Stimulated activated naive B cell treated with anti-CD40 and anti-IgM and Interleukin-4, amounts not matched to agents 10 μg/mL and 1 μg/mL and 100 μg/mL, for 72 hours (primary cell): ENCODE results near the gene MROH8.
"Not testable (repeated sequence)": the region's sequence is repeated elsewhere in the genome, so short reads cannot be mapped to it uniquely, and the experiment has no call there.

Experiments used
- ATAC-seq, 2 donors: fragments of 150-1000 bp; cut with Tn5 transposase; replicated peaks; 2 replicates each; pipeline ENCODE4 v1.10.0; 2021; ENCODE audit warnings: moderate library complexity in 1 of 2
- DNase-seq: peaks from one replicate; pipeline ENCODE4 v3.0.0; 2021
- H3K27ac Mint-ChIP-seq: one replicate; pipeline ENCODE4 v1.8.0; 2022; ENCODE audit warnings: mild to moderate bottlenecking, mixed read lengths
- H3K27me3 Mint-ChIP-seq, 2 donors: one replicate each; pipeline ENCODE4 v1.8.0; 2022; ENCODE audit warnings: mixed read lengths in 2 of 2
- H3K36me3 Mint-ChIP-seq, 2 donors: one replicate each; pipeline ENCODE4 v1.8.0; 2022; ENCODE audit warnings: mixed read lengths in 2 of 2, mild to moderate bottlenecking in 1 of 2
- H3K4me1 Mint-ChIP-seq, 2 donors: one replicate each; pipeline ENCODE4 v1.8.0; 2022; ENCODE audit warnings: mixed read lengths in 2 of 2, mild to moderate bottlenecking in 1 of 2
- H3K4me3 Mint-ChIP-seq, 2 donors: one replicate each; pipeline ENCODE4 v1.8.0; 2022; ENCODE audit warnings: mild to moderate bottlenecking in 2 of 2, mixed read lengths in 2 of 2, moderate library complexity in 1 of 2
- H3K9me3 Mint-ChIP-seq, 2 donors: one replicate each; pipeline ENCODE4 v1.8.0; 2022; ENCODE audit warnings: mixed read lengths in 2 of 2, mild to moderate bottlenecking in 1 of 2

Gene MROH8

GRCh38 chr20:37155987-37156386 lies 23.4 kb downstream of the MROH8 start:
- no peak overlapping the region for H3K4me3 Mint-ChIP-seq
- H3K27me3 Mint-ChIP-seq = no peaks in the 10 kb centered on the region
- H3K9me3 Mint-ChIP-seq = no peaks in the 10 kb centered on the region
- H3K4me1 Mint-ChIP-seq = no peaks in the 10 kb centered on the region
- H3K27ac Mint-ChIP-seq = no peak overlapping the region
- ATAC-seq (no peak), DNase-seq (no peak)
- peaks cover 5 to 7% of the 10 kb centered on the region in 2 donors for H3K36me3 Mint-ChIP-seq

- Mint-ChIP-seq H3K36me3 (peaks cover 7 to 10% of the 10 kb centered on the region in 2 donors), H3K27me3 (no peaks in the 10 kb centered on the region), H3K4me3 (no peak overlapping the region), H3K4me1 (no peaks in the 10 kb centered on the region), H3K9me3 (no peaks in the 10 kb centered on the region), H3K27ac (no peak overlapping the region)
- ATAC-seq (no peak), DNase-seq (no peak)
These were observed 24.6 kb downstream of the MROH8 start for GRCh38 chr20:37154684-37155298.

- no peak for ATAC-seq
- Mint-ChIP-seq H3K4me1 (no peaks in the 10 kb centered on the region), H3K36me3 (peaks cover 7 to 10% of the 10 kb centered on the region in 2 donors), H3K27me3 (no peaks in the 10 kb centered on the region), H3K9me3 (no peaks in the 10 kb centered on the region), H3K27ac (no peak overlapping the region), H3K4me3 (no peak overlapping the region)
- no peak for DNase-seq
These were observed 27.1 kb downstream of the MROH8 start for GRCh38 chr20:37152284-37152683.

GRCh38 chr20:37151529-37151928 lies 27.8 kb downstream of the MROH8 start:
- Mint-ChIP-seq H3K4me3 (no peak overlapping the region), H3K9me3 (no peaks in the 10 kb centered on the region), H3K27me3 (no peaks in the 10 kb centered on the region), H3K27ac (no peak overlapping the region), H3K36me3 (peaks cover 7 to 10% of the 10 kb centered on the region in 2 donors), H3K4me1 (no peaks in the 10 kb centered on the region)
- no peak for DNase-seq
- ATAC-seq = no peak

GRCh38 chr20:37150864-37151263 lies 28.5 kb downstream of the MROH8 start:
- H3K4me1 Mint-ChIP-seq, H3K9me3 Mint-ChIP-seq, H3K36me3 Mint-ChIP-seq, H3K27ac Mint-ChIP-seq, H3K4me3 Mint-ChIP-seq, ATAC-seq, DNase-seq, H3K27me3 Mint-ChIP-seq: not testable (repeated sequence)

GRCh38 chr20:37147250-37147649 lies 32.1 kb downstream of the MROH8 start:
- H3K27me3 Mint-ChIP-seq = no peaks in the 10 kb centered on the region
- H3K27ac Mint-ChIP-seq = no peak overlapping the region
- no peaks in the 10 kb centered on the region for H3K4me1 Mint-ChIP-seq
- DNase-seq = no peak
- H3K9me3 Mint-ChIP-seq = no peaks in the 10 kb centered on the region
- no peak overlapping the region for H3K4me3 Mint-ChIP-seq
- H3K36me3 Mint-ChIP-seq = peaks cover 0 to 9% of the 10 kb centered on the region in 2 donors
- no peak for ATAC-seq

GRCh38 chr20:37144856-37145404 lies 34.4 kb downstream of the MROH8 start:
- Mint-ChIP-seq H3K27me3 (no peaks in the 10 kb centered on the region), H3K36me3 (peaks cover 0 to 3% of the 10 kb centered on the region in 2 donors), H3K9me3 (no peaks in the 10 kb centered on the region), H3K4me3 (no peak overlapping the region), H3K4me1 (no peaks in the 10 kb centered on the region), H3K27ac (no peak overlapping the region)
- DNase-seq = no peak
- ATAC-seq = no peak

- no peak overlapping the region for H3K4me3 Mint-ChIP-seq
- H3K9me3 Mint-ChIP-seq = no peaks in the 10 kb centered on the region
- no peak for ATAC-seq
- DNase-seq = no peak
- no peaks in the 10 kb centered on the region for H3K27me3 Mint-ChIP-seq
- H3K4me1 Mint-ChIP-seq = no peaks in the 10 kb centered on the region
- H3K27ac Mint-ChIP-seq = no peak overlapping the region
- H3K36me3 Mint-ChIP-seq = peaks cover 0 to 3% of the 10 kb centered on the region in 2 donors
These were observed 36.6 kb downstream of the MROH8 start for GRCh38 chr20:37142708-37143107.

- no peak overlapping the region for H3K27ac Mint-ChIP-seq
- ATAC-seq = no peak
- no peak overlapping the region for H3K4me3 Mint-ChIP-seq
These were observed 41.8 kb downstream of the MROH8 start for GRCh38 chr20:37137547-37137946.

GRCh38 chr20:37133952-37134351 lies 45.4 kb downstream of the MROH8 start:
- no peaks in the 10 kb centered on the region for H3K9me3 Mint-ChIP-seq
- DNase-seq (no peak), ATAC-seq (no peak)
- H3K27me3 Mint-ChIP-seq = no peaks in the 10 kb centered on the region
- H3K4me3 Mint-ChIP-seq = no peak overlapping the region
- no peaks in the 10 kb centered on the region for H3K36me3 Mint-ChIP-seq
- no peak overlapping the region for H3K27ac Mint-ChIP-seq
- no peaks in the 10 kb centered on the region for H3K4me1 Mint-ChIP-seq

More at GRCh38 chr20:37137547-37137946, 41.8 kb downstream of the MROH8 start:
- no peaks in the 10 kb centered on the region for H3K4me1 Mint-ChIP-seq
- no peaks in the 10 kb centered on the region for H3K27me3 Mint-ChIP-seq
- H3K9me3 Mint-ChIP-seq = no peaks in the 10 kb centered on the region
- no peak for DNase-seq
- H3K36me3 Mint-ChIP-seq = peaks cover 0 to under 1% of the 10 kb centered on the region in 2 donors

- no peak overlapping the region for H3K27ac Mint-ChIP-seq
- H3K27me3 Mint-ChIP-seq = no peaks in the 10 kb centered on the region
- no peaks in the 10 kb centered on the region for H3K4me1 Mint-ChIP-seq
- H3K4me3 Mint-ChIP-seq = no peak overlapping the region
- DNase-seq (no peak), ATAC-seq (no peak)
- H3K36me3 Mint-ChIP-seq = no peaks in the 10 kb centered on the region
- no peaks in the 10 kb centered on the region for H3K9me3 Mint-ChIP-seq
These were observed 47.9 kb downstream of the MROH8 start for GRCh38 chr20:37131486-37131885.

- no peak overlapping the region for H3K27ac Mint-ChIP-seq
- DNase-seq (no peak), ATAC-seq (no peak)
- H3K36me3 Mint-ChIP-seq = no peaks in the 10 kb centered on the region
- no peaks in the 10 kb centered on the region for H3K9me3 Mint-ChIP-seq
- no peaks in the 10 kb centered on the region for H3K4me1 Mint-ChIP-seq
- no peak overlapping the region for H3K4me3 Mint-ChIP-seq
- H3K27me3 Mint-ChIP-seq = no peaks in the 10 kb centered on the region
These were observed 50.5 kb downstream of the MROH8 start for GRCh38 chr20:37128803-37129202.

GRCh38 chr20:37126290-37126689 lies 53.1 kb downstream of the MROH8 start:
- H3K4me3 Mint-ChIP-seq, H3K4me1 Mint-ChIP-seq, H3K27me3 Mint-ChIP-seq, H3K27ac Mint-ChIP-seq, H3K9me3 Mint-ChIP-seq, DNase-seq, H3K36me3 Mint-ChIP-seq, ATAC-seq: not testable (repeated sequence)

- Mint-ChIP-seq H3K4me3 (no peak overlapping the region), H3K27ac (no peak overlapping the region), H3K9me3 (no peaks in the 10 kb centered on the region), H3K27me3 (no peaks in the 10 kb centered on the region), H3K4me1 (no peaks in the 10 kb centered on the region), H3K36me3 (no peaks in the 10 kb centered on the region)
- no peak for ATAC-seq
- no peak for DNase-seq
These were observed 55.9 kb downstream of the MROH8 start for GRCh38 chr20:37123441-37123840.

- H3K27ac Mint-ChIP-seq = no peak overlapping the region
- no peak overlapping the region for H3K4me3 Mint-ChIP-seq
- ATAC-seq (no peak), DNase-seq (no peak)
- H3K9me3 Mint-ChIP-seq = no peaks in the 10 kb centered on the region
- H3K27me3 Mint-ChIP-seq = no peaks in the 10 kb centered on the region
- no peaks in the 10 kb centered on the region for H3K4me1 Mint-ChIP-seq
- H3K36me3 Mint-ChIP-seq = no peaks in the 10 kb centered on the region
These were observed 58.9 kb downstream of the MROH8 start for GRCh38 chr20:37120497-37120896.
